ENCODE results near the gene GLI3.
A peak's percentile ranks its signal among the peaks of the same experiment; 100 is the strongest.

The GLI3 gene

GRCh38 chr7:41996381-41997035 is 240.5 kb downstream of the GLI3 start:
- peak; percentile 17 to 77 for DNase-seq (ENCODE audit: low spot score in 2 of 2)
- Histone ChIP-seq H3K36me3 (replicated peaks) (no peaks in the 10 kb centered on the region), H3K27me3 (ENCODE audit: low read depth) (no peaks in the 10 kb centered on the region), H3K9me3 (no peaks in the 10 kb centered on the region), H3K4me3 (no peak overlapping the region), H3K4me1 (peaks cover 12% of the 10 kb centered on the region)
- in situ Hi-C loops (cut with MboI; ENCODE audit: low sequenced_read_pairs): no loop called here

DNA sequence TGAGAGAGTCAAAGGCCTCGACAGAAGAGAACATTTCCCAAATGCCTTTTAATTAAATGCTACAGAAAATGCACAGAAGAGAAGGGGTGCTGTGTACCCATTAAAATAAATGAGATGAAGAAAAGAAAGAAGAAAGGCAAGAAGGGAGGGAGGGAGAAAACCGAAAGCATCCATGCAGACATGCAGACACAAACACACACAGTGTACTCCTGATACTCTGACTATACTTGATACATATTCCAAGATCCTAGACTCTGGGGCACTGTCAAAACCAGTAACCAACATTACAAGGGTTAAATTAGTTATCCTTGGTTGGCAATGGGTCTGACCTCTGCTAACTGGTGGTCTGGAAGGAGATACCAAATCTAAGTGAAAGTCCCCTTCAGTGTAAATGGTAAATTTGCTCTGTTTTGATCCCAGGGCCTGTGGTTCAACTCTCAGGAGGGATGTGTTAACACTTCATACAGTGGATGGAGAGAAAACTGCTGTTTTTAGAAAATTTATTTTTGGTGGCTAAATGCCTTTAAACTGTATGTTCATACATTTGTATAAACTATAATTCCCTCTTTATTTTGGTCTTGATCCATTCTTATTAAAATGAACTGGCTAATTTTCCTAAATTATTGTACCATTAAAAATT is 241.3 kb downstream of the GLI3 start:
- H3K9me3 ChIP-seq: no peaks in the 10 kb centered on the region
- DNase-seq (ENCODE audit: low spot score in 2 of 2): no peak
- no peaks in the 10 kb centered on the region for H3K36me3 ChIP-seq (replicated peaks)
- H3K27me3 ChIP-seq (ENCODE audit: low read depth): no peaks in the 10 kb centered on the region
- in situ Hi-C loops (cut with MboI; ENCODE audit: low sequenced_read_pairs): no loop called here
- H3K4me3 ChIP-seq: no peak overlapping the region
- peaks cover 17% of the 10 kb centered on the region for H3K4me1 ChIP-seq

DNA sequence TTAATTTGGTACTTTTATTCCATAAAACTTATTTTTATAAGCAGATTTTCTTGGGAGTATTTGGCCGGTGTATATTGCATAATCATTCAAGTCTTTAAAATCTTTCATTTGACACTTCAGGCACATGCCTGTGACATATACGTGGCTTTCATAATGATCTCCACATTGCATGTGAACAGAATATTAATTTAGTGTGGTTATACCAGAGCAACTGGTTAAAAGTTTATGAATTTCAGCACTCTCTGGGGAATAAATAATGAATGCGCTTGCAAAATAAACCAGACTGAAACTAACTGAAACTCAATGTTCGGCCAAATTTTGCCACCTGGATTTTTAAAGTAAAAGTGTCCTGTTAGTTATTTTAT is 242.3 kb downstream of the GLI3 start:
- no peak overlapping the region for H3K4me3 ChIP-seq
- H3K27me3 ChIP-seq (ENCODE audit: low read depth): no peaks in the 10 kb centered on the region
- no peak for DNase-seq (ENCODE audit: low spot score in 2 of 2)
- in situ Hi-C loops (cut with MboI; ENCODE audit: low sequenced_read_pairs): no loop called here
- H3K36me3 ChIP-seq (replicated peaks): no peaks in the 10 kb centered on the region
- H3K9me3 ChIP-seq: no peaks in the 10 kb centered on the region
- H3K4me1 ChIP-seq: peaks cover 17% of the 10 kb centered on the region

- in situ Hi-C loops (cut with MboI; ENCODE audit: low sequenced_read_pairs): no loop called here
- DNase-seq (ENCODE audit: low spot score in 2 of 2): no peak
- no peaks in the 10 kb centered on the region for H3K9me3 ChIP-seq
- peaks cover 17% of the 10 kb centered on the region for H3K4me1 ChIP-seq
- H3K27me3 ChIP-seq (ENCODE audit: low read depth): no peaks in the 10 kb centered on the region
- H3K4me3 ChIP-seq: no peak overlapping the region
- H3K36me3 ChIP-seq (replicated peaks): no peaks in the 10 kb centered on the region
These were observed 242.8 kb downstream of the GLI3 start for GRCh38 chr7:41994036-41994745.

DNA sequence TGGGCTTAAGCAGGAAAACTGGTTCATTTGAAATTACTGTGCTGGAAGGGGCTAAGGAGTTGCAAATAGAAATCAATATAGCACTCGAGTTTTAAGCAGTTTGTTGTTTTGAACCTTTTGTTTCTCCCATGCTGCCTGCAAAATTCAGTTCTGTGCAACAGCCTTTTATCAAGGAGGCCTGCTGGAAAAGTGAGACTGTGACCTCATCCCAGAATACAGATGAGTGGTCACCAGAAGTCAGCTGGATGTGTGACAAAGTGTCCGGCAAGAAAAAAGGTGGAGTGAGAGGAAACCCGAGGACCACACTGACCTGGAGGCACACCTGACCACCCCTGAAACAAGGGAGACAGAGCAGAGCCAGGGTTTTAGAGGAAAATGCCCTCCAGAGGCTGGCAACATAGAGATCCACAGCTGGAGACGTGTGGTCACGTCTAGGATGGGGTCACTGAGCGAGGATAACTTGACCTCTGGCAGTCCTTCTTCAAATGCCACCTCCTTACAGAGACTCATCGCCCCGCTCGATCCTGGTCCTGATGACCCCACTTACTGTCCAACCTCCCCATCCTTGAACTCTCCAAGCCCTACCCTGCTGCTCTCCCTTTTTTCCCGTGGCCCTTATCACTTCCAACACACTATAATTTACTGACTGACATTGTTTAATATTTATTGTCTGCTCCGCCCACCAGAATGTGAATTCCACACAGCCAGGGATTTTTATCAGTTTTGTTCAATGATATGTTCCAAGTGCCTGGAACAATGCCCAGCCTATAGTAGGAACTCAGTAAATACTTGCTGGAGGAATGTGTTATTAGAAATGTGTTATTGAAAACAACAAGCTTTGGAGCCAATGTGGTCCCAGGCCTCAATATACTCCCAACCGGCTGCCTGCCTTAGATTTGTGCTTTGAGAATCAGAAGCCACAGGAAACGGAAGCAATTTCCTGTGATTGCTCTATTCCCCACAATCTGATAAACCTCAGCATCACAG is 243.8 kb downstream of the GLI3 start:
- Histone ChIP-seq H3K27me3 (ENCODE audit: low read depth) (no peaks in the 10 kb centered on the region), H3K4me3 (no peak overlapping the region), H3K9me3 (no peaks in the 10 kb centered on the region), H3K4me1 (peaks cover 23% of the 10 kb centered on the region), H3K36me3 (replicated peaks) (no peaks in the 10 kb centered on the region)
- DNase-seq (ENCODE audit: low spot score in 2 of 2): no peak
- in situ Hi-C loops (cut with MboI; ENCODE audit: low sequenced_read_pairs): no loop called here

DNA sequence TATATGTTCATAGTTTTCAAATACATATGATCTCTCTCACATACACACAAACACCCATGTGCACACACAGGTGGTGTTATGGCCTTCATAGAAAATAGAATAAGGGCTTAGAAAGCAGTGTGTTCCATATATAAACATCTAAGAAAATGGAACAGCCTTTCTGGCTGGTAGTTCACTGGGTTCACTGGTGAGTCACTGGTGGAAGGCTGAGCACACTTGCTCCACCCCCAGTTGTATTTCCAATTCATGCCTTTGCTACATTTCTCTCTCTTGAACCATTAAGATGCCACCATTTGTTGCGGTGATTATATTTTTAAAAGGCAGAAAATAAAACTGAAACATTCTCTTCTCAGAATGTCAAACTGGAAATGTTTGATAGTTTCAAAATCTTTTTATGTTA is 252.1 kb downstream of the GLI3 start:
- no peak for DNase-seq (ENCODE audit: low spot score in 2 of 2)
- in situ Hi-C loops (cut with MboI; ENCODE audit: low sequenced_read_pairs): no loop called here
- H3K27me3 ChIP-seq (ENCODE audit: low read depth): no peaks in the 10 kb centered on the region

GRCh38 chr7:41981046-41982040 is 255.7 kb downstream of the GLI3 start:
- Histone ChIP-seq H3K4me1 (peaks cover 4% of the 10 kb centered on the region), H3K4me3 (no peak overlapping the region), H3K9me3 (no peaks in the 10 kb centered on the region), H3K36me3 (replicated peaks) (0 out of 2 replicates have a peak, but pooled peaks cover 3% of the 10 kb centered on the region), H3K27me3 (ENCODE audit: low read depth) (no peaks in the 10 kb centered on the region)
- in situ Hi-C loops (cut with MboI; ENCODE audit: low sequenced_read_pairs): no loop called here
- no peak for DNase-seq (ENCODE audit: low spot score in 2 of 2)

More for the DNA sequence above, 252.1 kb downstream of the GLI3 start:
- H3K36me3 ChIP-seq (replicated peaks): no peaks in the 10 kb centered on the region
- no peak overlapping the region for H3K4me3 ChIP-seq
- H3K4me1 ChIP-seq: peaks cover 5% of the 10 kb centered on the region; the same call in 1 of the 2 replicates
- H3K9me3 ChIP-seq: no peaks in the 10 kb centered on the region

GRCh38 chr7:41979834-41980307 is 257.1 kb downstream of the GLI3 start:
- no peaks in the 10 kb centered on the region for H3K9me3 ChIP-seq
- DNase-seq (ENCODE audit: low spot score in 2 of 2): peak in 1 of 2 experiments; percentile 56
- no peaks in the 10 kb centered on the region for H3K27me3 ChIP-seq (ENCODE audit: low read depth)
- 0 out of 2 replicates have a peak, but pooled peaks cover 3% of the 10 kb centered on the region for H3K36me3 ChIP-seq (replicated peaks)
- in situ Hi-C loops (cut with MboI; ENCODE audit: low sequenced_read_pairs): no loop called here
- no peak overlapping the region for H3K4me3 ChIP-seq
- H3K4me1 ChIP-seq: peaks cover 4% of the 10 kb centered on the region

- in situ Hi-C loops (cut with MboI; ENCODE audit: low sequenced_read_pairs): no loop called here
- Histone ChIP-seq H3K27me3 (ENCODE audit: low read depth) (no peaks in the 10 kb centered on the region), H3K4me3 (no peak overlapping the region), H3K4me1 (peaks cover 4% of the 10 kb centered on the region), H3K9me3 (no peaks in the 10 kb centered on the region), H3K36me3 (replicated peaks) (0 out of 2 replicates have a peak, but pooled peaks cover 3% of the 10 kb centered on the region)
- DNase-seq (ENCODE audit: low spot score in 2 of 2): no peak
These were observed 258.2 kb downstream of the GLI3 start for GRCh38 chr7:41978858-41979257.

DNA sequence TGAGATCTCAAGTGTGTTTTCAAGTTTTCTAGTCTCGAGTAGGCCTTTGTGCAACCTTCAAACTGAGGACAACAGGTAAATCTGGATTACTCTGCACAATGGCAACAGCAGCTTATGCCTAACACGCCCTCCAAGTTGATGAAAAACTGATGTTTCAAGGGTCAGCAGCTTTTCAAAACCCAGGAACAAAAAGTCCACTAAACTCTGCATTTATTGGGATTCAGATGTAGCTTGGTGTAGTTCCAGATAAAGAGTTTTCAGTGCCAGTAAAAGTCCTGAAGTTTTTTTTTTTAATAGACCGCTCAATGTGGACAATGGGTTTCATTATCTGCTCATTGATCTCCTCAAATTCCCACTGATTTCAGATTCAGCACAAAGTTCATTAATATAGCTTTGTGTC is 259.3 kb downstream of the GLI3 start:
- H3K9me3 ChIP-seq: no peaks in the 10 kb centered on the region
- peaks cover 8% of the 10 kb centered on the region; the same call in 1 of the 2 replicates for H3K36me3 ChIP-seq (replicated peaks)
- peaks cover 4% of the 10 kb centered on the region for H3K4me1 ChIP-seq
- in situ Hi-C loops (cut with MboI; ENCODE audit: low sequenced_read_pairs): no loop called here
- H3K4me3 ChIP-seq: no peak overlapping the region
- H3K27me3 ChIP-seq (ENCODE audit: low read depth): no peaks in the 10 kb centered on the region
- DNase-seq (ENCODE audit: low spot score in 2 of 2): no peak

DNA sequence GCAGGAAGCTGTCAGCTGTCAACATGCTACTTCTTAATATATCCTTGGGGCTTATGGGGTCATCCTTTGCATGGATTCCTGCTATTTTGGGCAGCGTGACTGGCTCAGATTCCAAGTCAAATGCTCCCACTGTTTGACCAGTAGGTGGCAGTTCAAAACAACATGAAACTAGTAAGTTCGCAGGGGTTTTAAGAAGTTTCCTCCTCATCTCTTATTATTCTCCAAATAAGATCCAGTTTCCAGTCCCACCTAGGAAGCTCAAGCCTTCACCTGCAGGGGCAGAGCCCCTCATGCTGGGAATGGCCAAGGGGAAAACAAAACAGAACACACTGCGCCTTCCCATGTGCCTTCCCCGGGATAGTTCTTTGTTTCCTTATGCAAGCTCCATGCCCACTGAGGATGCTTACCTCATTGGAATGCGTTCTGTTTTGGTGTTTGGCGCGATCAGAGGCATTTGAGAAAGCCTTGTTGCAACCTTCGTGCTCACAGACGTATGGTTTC is 259.8 kb downstream of the GLI3 start:
- Histone ChIP-seq H3K4me3 (no peak overlapping the region), H3K36me3 (replicated peaks) (peaks cover 8% of the 10 kb centered on the region; the same call in 1 of the 2 replicates), H3K9me3 (no peaks in the 10 kb centered on the region), H3K27me3 (ENCODE audit: low read depth) (no peaks in the 10 kb centered on the region), H3K4me1 (peaks cover 4% of the 10 kb centered on the region)
- in situ Hi-C loops (cut with MboI; ENCODE audit: low sequenced_read_pairs): no loop called here
- DNase-seq (ENCODE audit: low spot score in 2 of 2): peak; percentile 40 to 62

DNA sequence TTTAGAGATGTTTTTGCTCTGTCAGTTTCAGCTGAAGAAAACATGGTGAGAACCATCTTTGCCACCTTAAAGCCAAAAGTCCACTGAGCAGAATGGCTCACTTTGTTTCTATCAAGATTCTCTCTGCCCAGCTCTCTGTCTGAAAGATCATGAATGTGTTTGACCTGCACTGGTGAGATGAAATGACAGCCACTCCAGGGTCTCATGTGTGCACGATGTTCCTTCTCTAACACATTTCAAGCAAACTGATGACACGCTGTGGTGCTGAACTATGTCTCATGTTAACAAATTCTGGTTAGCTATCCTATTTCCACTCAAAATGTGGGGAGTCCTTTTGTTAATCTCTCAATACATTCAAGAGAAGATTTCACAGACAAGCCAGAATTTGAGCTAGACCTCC is 260.6 kb downstream of the GLI3 start:
- in situ Hi-C loops (cut with MboI; ENCODE audit: low sequenced_read_pairs): no loop called here
- Histone ChIP-seq H3K9me3 (no peaks in the 10 kb centered on the region), H3K4me1 (peaks cover 4% of the 10 kb centered on the region), H3K27me3 (ENCODE audit: low read depth) (no peaks in the 10 kb centered on the region), H3K4me3 (no peak overlapping the region), H3K36me3 (replicated peaks) (peaks cover 8% of the 10 kb centered on the region; the same call in 1 of the 2 replicates)
- no peak for DNase-seq (ENCODE audit: low spot score in 2 of 2)

Measured in HAP-1 (cell line).